ENCODE measurements around the gene SEMA6B. TPM values are rescaled to one million over a fixed set of nuclear protein-coding genes. Genes with fewer than 3 reads are reported as not detected.

SEMA6B gene
- total and polyA plus RNA-seq, 2 of the 8 experiments (the other 6 are each of a cell fraction or from before 2014, with no cell fraction given), result 31.3 to 54.4 TPM

DNA sequence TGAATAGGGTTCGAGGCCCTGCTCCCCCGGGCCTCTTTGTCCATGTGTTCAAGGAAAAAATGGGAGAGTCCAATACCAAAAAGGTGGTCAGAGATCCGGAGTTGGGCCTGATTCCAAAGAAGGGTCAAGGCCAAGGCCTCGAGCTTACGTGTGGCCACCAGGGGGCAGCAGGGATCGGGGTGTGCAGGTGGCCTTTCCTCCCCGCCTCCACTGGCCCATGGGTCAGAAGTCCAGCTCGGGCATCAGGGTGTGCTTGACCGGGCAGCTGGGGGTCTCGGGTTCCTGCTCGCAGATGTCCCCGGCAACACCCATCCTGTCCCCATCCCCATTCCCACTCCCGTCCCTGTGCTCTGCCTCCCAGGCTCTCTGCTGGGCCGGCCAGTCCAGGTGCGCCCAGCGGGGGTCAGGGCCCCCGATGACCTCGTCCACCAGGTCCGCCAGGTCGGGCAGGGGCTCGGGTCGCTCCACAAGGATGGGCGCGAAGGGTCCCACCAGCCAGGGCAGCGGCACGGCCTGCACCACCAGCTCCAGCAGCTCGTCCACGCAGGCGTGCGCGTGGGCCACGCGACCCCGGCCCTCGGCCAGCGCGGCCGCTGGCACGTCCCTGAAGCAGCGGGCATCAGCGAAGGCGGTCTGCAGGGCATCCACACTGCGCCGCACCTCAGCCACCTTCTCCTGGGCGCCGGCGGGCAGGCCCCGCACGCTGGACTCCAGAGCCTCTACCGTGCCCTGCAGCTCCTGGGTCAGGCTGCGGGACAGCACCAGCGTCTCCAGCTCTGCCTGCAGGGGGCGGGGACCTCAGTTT is 36.0 kb downstream of the SEMA6B start:
- 71% methylated on average over 53 of the region's 53 CpGs; no CpG with 5 or more reads in 1 of the 2 experiments for WGBS, 2 experiments (ENCODE audit: extremely low coverage in 1 of 2, insufficient coverage in 1 of 2, insufficient read length in 1 of 2, insufficient replicate concordance in 2 of 2, low coverage in 1 of 2, low lambda C conversion rate in 2 of 2, missing lambda C conversion rate in 1 of 2)
- Histone ChIP-seq H2BK5ac (ENCODE audit: low read depth, low read length) (no peak overlapping the region), H3K27me3 (replicated peaks in 1 of 4; ENCODE audit: control insufficient read depth in 3 of 4, extremely low read depth in 1 of 4, insufficient read depth in 3 of 4, low read length in 3 of 4) (peaks cover 0 to 14% (median 7%) of the 10 kb centered on the region in 4 experiments; a peak in 4 of 7 replicates), H4K5ac (ENCODE audit: insufficient read length, low read depth, low read length) (no peak overlapping the region), H4K8ac (ENCODE audit: extremely low read depth, insufficient read depth, low read length) (peak overlapping the region; percentile 90), H3K79me2 (ENCODE audit: control insufficient read depth in 1 of 2, insufficient read depth in 2 of 2, low read length in 2 of 2) (no peaks in the 10 kb centered on the region), H3K36me3 (ENCODE audit: control insufficient read depth in 2 of 4, insufficient read depth in 4 of 4, low read length in 3 of 4) (no peaks in the 10 kb centered on the region), H2AK5ac (ENCODE audit: low read depth, low read length) (no peak overlapping the region), H3K4me3 (ENCODE audit: extremely low read depth in 1 of 4, insufficient read depth in 2 of 4, low read depth in 3 of 4, low read length in 4 of 4) (no peak overlapping the region), H4K20me1 (replicated peaks in 1 of 2; ENCODE audit: control insufficient read depth in 1 of 2, insufficient read depth in 2 of 2, low read length in 2 of 2) (no peaks in the 10 kb centered on the region), H3K18ac (ENCODE audit: extremely low read depth, low read length) (no peak overlapping the region), H3K9me3 (ENCODE audit: insufficient read depth in 2 of 2, low read depth in 1 of 2, low read length in 1 of 2) (no peaks in the 10 kb centered on the region), H3K9ac (replicated peaks in 1 of 4; ENCODE audit: extremely low read depth in 1 of 4, low read depth in 3 of 4, low read length in 3 of 4) (no peak overlapping the region), H2BK15ac (ENCODE audit: low read length) (no peak overlapping the region), H3K79me1 (ENCODE audit: low read depth, low read length) (no peaks in the 10 kb centered on the region), H3K27ac (ENCODE audit: low read depth, low read length) (no peak overlapping the region), H3K14ac (ENCODE audit: insufficient read length) (no peak overlapping the region), H4K91ac (replicated peaks; ENCODE audit: insufficient read length, low read length) (no peak overlapping the region), H3K4me2 (ENCODE audit: insufficient read depth in 1 of 2, low read depth in 2 of 2, low read length in 2 of 2) (no peak overlapping the region), H3K56ac (replicated peaks; ENCODE audit: insufficient read length, low read depth, low read length) (no peak overlapping the region), H2BK20ac (ENCODE audit: low read length) (no peak overlapping the region), H3K23me2 (ENCODE audit: low read depth, low read length) (no peaks in the 10 kb centered on the region), H3K4ac (replicated peaks; ENCODE audit: insufficient read length, low read depth, low read length) (no peak overlapping the region), H2BK12ac (ENCODE audit: low read depth, low read length) (no peak overlapping the region), H2AFZ (ENCODE audit: low read length) (no peak overlapping the region), H2BK120ac (replicated peaks; ENCODE audit: low read depth, low read length) (no peak overlapping the region), H3K23ac (ENCODE audit: insufficient read length) (no peak overlapping the region), H3K4me1 (replicated peaks in 1 of 4; ENCODE audit: control insufficient read depth in 3 of 4, insufficient read depth in 4 of 4, low read length in 3 of 4) (no peaks in the 10 kb centered on the region; a peak in 4 of 7 replicates)
- CTCF ChIA-PET (ENCODE audit: partially characterized antibody), result interaction anchor here (0.6 to 8.9 kb wide), 38 partner anchors 7 to 290 kb away, joined by 3 to 174 read pairs (median 4); partner anchors contain the start of genes LRG1, PLIN4, PLIN5 and SEMA6B
- DNase-seq (ENCODE audit: low read depth in 1 of 2, low spot score in 2 of 2) (peak in 1 of 2 experiments; percentile 88), FAIRE-seq (peak; percentile 58)
- POLR2A ChIA-PET (ENCODE audit: partially characterized antibody), result interaction anchor here (0.9 to 1.6 kb wide), 5 partner anchors 12 to 69 kb away, joined by 3 to 6 read pairs (median 4); partner anchors contain the start of gene PLIN5
- TF ChIP-seq TAF1 (IDR thresholded peaks at IDR 0.05; ENCODE audit: low read depth, low read length) (no peak), SP4 (IDR thresholded peaks at IDR 0.05; ENCODE audit: low read length) (no peak), YY1 (IDR thresholded peaks at IDR 0.05; ENCODE audit: low read depth, low read length) (no peak), SRF (IDR thresholded peaks at IDR 0.05; ENCODE audit: low read depth, low read length) (no peak), RNF2 (IDR thresholded peaks at IDR 0.05; ENCODE audit: borderline replicate concordance, low read depth, low read length, missing control alignments, poor library complexity, severe bottlenecking) (no peak), KDM4A (IDR thresholded peaks at IDR 0.05; ENCODE audit: low read depth, low read length, severe bottlenecking) (no peak), CTBP2 (IDR thresholded peaks at IDR 0.05; ENCODE audit: borderline replicate concordance, insufficient read depth, insufficient read length, low read length) (no peak), TEAD4 (IDR thresholded peaks at IDR 0.05; ENCODE audit: low read depth, low read length) (no peak), JUND (IDR thresholded peaks at IDR 0.05; ENCODE audit: low read length) (no peak), MAFK (IDR thresholded peaks at IDR 0.05; ENCODE audit: low read depth, low read length) (no peak), SIN3A (conservative IDR thresholded peaks at IDR 0.05 in 1 of 2, IDR thresholded peaks at IDR 0.05 in 1 of 2; ENCODE audit: low read depth in 1 of 2, low read length in 2 of 2) (no peak), CBX5 (IDR thresholded peaks at IDR 0.05; ENCODE audit: low read depth, low read length) (no peak)

Data from H1 (cell line).